ENCODE measurements around the gene FAM170A. TPM values are rescaled to one million over a fixed set of nuclear protein-coding genes. Genes with fewer than 3 reads are reported as not detected.

The FAM170A gene
- total RNA-seq, 1 donor from 2014 or later: not detected

Other genes with a start within 250 kb of the FAM170A start
- 85.6 and 117 TPM in 2 replicates for gene HSD17B4, start 177.1 kb upstream of the FAM170A start, total RNA-seq